ENCODE results near the gene EFNB2.

Gene EFNB2

GRCh38 chr13:106548064-106548696, 12.7 kb upstream of the EFNB2 start:
- DNase-seq (ENCODE audit: low read depth): no peak
- TF ChIP-seq CTCF (conservative IDR thresholded peaks at IDR 0.05; ENCODE audit: low read depth, low read length): no peak

GRCh38 chr13:106541826-106542225, 6.4 kb upstream of the EFNB2 start:
- no peak overlapping the region for H3K4me3 ChIP-seq (ENCODE audit: low read length)
- DNase-seq (ENCODE audit: low read depth): no peak
- TF ChIP-seq CTCF (conservative IDR thresholded peaks at IDR 0.05; ENCODE audit: low read depth, low read length): no peak

More at GRCh38 chr13:106548064-106548696, 12.7 kb upstream of the EFNB2 start:
- no peak overlapping the region for H3K4me3 ChIP-seq (ENCODE audit: low read length)

- DNase-seq (ENCODE audit: low read depth): no peak
- no peak for TF ChIP-seq CTCF (conservative IDR thresholded peaks at IDR 0.05; ENCODE audit: low read depth, low read length)
- no peak overlapping the region for H3K4me3 ChIP-seq (ENCODE audit: low read length)
Measured at GRCh38 chr13:106540613-106541012, 5.2 kb upstream of the EFNB2 start.

- no peak for DNase-seq (ENCODE audit: low read depth)
- no peak for TF ChIP-seq CTCF (conservative IDR thresholded peaks at IDR 0.05; ENCODE audit: low read depth, low read length)
- H3K4me3 ChIP-seq (ENCODE audit: low read length): no peak overlapping the region
Measured at GRCh38 chr13:106537521-106537920, 2.1 kb upstream of the EFNB2 start.

- TF ChIP-seq CTCF (conservative IDR thresholded peaks at IDR 0.05; ENCODE audit: low read depth, low read length): peak; percentile 96
- peak overlapping the region; percentile 61 for H3K4me3 ChIP-seq (ENCODE audit: low read length)
- DNase-seq (ENCODE audit: low read depth): peak; percentile 71
Measured at GRCh38 chr13:106536244-106537034, 977 bp upstream of the EFNB2 start.

- peak overlapping the region; percentile 85 for H3K4me3 ChIP-seq (ENCODE audit: low read length)
- no peak for TF ChIP-seq CTCF (conservative IDR thresholded peaks at IDR 0.05; ENCODE audit: low read depth, low read length)
- no peak for DNase-seq (ENCODE audit: low read depth)
Measured at GRCh38 chr13:106534639-106535551, 567 bp downstream of the EFNB2 start.

All from retinal pigment epithelial cell (primary cell).